NCI-H1694 treated with DMSO at 0.1 percent for 48 hours (cell line): ENCODE data around the gene PPP1R3F.
"Not testable (repeated sequence)": the region's sequence is repeated elsewhere in the genome, so short reads cannot be mapped to it uniquely, and the experiment has no call there.

ENCODE experiments used
- DNase-seq: peaks from one replicate; lab custom pipeline; 2025; lab: John Stamatoyannopoulos, UW

The PPP1R3F gene

GRCh38 chrX:49272421-49272820 lies 2.8 kb downstream of the PPP1R3F start:
- no peak for DNase-seq

DNA sequence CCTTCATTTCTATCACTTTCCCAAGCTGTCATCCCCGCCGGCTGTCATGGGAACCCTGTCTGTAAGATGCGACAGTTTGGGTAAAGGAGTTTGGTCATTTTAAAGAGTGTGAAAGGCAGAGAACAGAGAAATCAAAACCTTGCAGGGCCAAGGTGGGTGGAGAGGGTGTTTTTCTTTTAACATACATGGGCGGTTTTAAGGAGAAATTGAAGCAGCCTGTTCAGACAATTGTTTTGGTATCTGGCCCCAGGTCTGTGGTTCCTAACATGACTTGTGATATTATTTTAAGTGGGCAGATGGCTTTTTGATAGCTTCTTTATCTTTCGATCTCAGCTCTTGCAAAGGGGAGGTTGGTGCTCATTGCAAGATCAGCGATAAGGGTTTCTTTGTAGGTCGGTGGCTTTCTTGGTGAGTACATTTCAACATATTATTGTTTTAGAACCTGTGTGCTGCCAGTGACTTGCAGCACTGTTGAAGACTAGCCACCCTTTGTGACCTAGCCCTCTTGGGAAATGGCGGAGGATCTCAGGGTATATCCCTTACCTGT lies 3.7 kb downstream of the PPP1R3F start:
- no peak for DNase-seq

GRCh38 chrX:49276207-49276606 lies 6.6 kb downstream of the PPP1R3F start:
- no peak for DNase-seq

GRCh38 chrX:49276671-49277534 lies 7.3 kb downstream of the PPP1R3F start:
- no peak for DNase-seq

- DNase-seq: no peak
Observed at GRCh38 chrX:49277535-49277830, 7.9 kb downstream of the PPP1R3F start.

- no peak for DNase-seq
Observed at GRCh38 chrX:49278081-49278480, 8.5 kb downstream of the PPP1R3F start.

DNA sequence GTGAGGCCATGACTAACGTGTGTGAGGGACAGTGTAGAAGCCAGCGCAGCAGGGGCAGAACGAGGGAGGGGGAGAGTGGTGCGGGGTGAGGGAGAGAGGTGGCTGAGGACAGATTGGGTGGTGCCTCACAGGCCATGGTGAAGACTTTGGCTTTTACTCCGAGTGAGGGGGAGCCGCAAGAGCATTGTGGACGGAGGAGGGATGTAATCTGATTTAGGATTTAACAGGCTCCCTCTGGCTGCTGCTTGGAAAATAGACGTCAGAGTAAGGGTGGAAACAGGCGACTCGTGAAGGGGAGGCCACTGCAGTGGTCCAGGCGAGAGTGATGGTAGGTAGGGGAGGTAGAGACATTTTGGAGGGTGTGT lies 13.0 kb downstream of the PPP1R3F start:
- DNase-seq: no peak

GRCh38 chrX:49284212-49284611 lies 14.6 kb downstream of the PPP1R3F start:
- DNase-seq: no peak

- DNase-seq: no peak
Observed at GRCh38 chrX:49286136-49286535, 16.5 kb downstream of the PPP1R3F start.

- DNase-seq: no peak
Observed at GRCh38 chrX:49286581-49286980, 17.0 kb downstream of the PPP1R3F start.

DNA sequence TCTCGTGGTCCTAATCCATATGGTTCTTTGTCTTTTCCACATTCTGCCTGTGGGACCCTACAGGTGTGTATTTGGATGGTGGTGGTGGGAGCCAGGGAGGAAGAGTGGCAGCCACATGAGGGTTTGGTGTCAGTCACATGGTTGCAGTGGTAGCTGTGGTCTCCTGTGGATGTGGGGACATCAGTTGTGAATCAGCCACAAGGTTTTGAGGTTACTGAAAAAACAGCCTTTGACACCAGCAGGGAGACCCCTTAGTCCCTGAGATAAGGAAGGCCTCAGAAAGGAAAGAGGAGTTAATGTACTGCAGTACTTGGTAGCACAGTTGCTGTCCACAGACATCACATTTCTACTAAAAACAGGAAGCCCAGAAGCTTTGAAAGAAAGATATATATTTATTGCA lies 18.1 kb downstream of the PPP1R3F start:
- no peak for DNase-seq

DNA sequence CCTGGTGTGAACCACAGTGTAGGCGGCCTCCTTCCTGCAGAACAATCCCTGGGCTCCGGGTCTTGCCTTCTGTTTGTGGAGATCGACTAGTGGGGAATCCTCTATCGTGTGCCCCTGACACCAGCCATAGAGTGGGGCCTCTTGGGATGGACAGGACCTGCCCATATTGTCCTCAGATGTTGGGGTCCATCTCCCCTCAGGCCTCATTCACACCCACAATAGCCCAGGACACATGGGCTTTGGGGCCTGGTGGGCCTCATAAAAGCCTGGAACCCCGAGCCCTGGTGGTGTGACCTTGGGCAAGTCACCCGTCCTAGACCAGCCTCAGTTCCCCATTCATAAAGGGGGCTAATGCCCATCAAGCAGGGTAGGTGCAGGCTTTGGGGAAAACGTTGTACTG lies 20.6 kb downstream of the PPP1R3F start:
- no peak for DNase-seq

GRCh38 chrX:49291615-49292337 lies 22.2 kb downstream of the PPP1R3F start:
- DNase-seq: peak; percentile 10

GRCh38 chrX:49292400-49293362 lies 23.1 kb downstream of the PPP1R3F start:
- DNase-seq: no peak

GRCh38 chrX:49299293-49299692 lies 29.7 kb downstream of the PPP1R3F start:
- not testable (repeated sequence) for DNase-seq

GRCh38 chrX:49300703-49301102 lies 31.1 kb downstream of the PPP1R3F start:
- no peak for DNase-seq

DNA sequence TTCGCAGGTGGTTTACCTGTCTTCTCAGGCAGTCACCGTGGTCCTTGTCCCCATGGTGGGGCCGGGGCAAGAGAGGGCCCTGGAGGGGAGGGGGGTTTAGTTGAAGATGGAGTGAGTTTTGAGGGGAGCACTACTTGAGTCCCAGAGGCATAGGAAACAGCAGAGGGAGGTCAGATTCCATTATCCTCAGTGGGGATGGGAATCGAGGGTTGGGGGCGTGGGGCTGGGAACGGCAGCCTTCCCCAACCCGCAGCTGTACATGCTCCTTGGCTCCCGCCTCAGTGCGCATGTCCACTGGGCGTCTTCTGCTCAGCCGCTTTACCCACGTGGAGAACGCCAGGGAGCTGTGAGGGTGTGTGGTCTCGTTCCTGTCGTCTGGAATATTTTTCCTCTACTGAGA lies 33.8 kb downstream of the PPP1R3F start, which contains the start of gene GAGE10:
TSS of gene GAGE10 (plus strand) at position 301 of the 400 bp plus-strand sequence. CDS start 1,214 bp downstream, outside the sequence.
- no peak for DNase-seq

DNA sequence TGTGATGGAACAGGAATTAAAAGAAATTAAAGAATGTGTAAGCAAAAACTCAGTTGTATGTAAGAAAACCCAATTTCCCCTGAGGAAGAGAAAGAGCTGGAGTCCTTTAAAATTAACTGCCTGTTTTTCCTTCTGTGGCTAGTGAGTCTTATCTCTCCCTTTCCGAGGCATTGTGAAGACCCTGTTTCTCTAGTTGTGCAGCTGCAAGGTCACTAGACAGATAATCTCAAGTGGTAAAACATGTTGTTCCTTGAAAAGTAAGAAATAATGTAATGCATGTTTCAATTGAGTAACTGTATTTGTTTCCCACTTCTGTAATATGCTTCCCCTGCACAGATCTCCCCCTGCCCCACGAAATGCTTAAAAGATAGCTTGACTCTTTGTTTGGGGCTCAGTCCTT lies 38.2 kb downstream of the PPP1R3F start:
- DNase-seq: not testable (repeated sequence)

- DNase-seq: no peak
Observed at GRCh38 chrX:49308604-49309269, 39.1 kb downstream of the PPP1R3F start.

DNA sequence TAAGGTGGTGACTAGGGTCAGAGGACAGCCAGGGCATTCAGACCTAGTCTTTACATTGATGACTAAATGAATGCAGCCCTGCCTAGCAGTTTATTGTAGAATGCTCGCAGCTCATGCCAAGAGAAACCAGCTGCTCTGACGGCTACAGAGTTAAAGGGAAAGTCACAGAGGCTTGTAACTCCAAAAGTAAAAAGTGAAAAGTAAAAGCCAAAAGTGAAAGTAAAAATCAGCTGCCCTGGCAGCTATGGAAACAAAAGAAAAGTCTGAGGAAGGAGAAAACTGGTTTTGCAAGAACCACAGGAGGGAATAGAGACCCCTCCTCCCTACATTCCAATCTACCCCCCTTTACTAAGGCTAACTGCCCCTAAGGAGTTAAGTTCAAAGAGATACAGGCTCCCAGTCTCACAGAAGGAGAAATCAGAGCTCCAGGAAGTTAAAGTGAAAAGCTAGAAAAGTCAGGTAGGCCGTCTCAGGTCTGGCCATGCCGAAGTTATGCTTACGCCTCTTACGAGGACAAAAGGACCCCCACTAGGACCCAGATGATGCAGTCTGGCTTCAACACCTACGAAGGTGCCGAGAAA lies 39.9 kb downstream of the PPP1R3F start:
- DNase-seq: no peak

DNA sequence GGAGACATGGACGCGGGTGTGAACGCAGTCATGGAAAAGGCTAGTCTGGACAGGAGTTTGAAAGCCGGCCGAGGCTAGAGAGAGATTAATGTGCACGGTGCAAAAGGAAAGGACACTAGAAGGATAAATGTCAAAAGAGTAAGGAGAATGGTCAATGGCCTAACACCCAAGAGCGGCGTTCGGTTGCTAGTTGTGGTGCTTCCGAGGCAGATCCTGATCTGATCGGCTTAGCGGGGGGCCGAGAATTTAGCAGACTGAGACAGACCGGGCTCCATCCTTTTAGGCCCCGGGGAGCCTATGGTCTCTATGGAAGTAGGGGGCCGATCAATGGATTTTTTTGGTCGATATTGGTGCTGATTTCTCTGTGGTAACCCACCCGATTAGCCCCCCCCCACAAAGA lies 40.8 kb downstream of the PPP1R3F start:
- DNase-seq: no peak
